HG03354 (cell line): ENCODE measurements around the gene PTGER4.
A peak's percentile ranks its signal among the peaks of the same experiment; 100 is the strongest.
"Not testable (repeated sequence)": the region's sequence is repeated elsewhere in the genome, so short reads cannot be mapped to it uniquely, and the experiment has no call there.

Source experiments
- ATAC-seq: cut with Tn5 transposase; IDR thresholded peaks from one replicate; pipeline ENCODE4 v1.9.1; 2021; ENCODE audit warnings: mild to moderate bottlenecking; ENCODE audit not compliant: unreplicated experiment, poor library complexity, severe bottlenecking

Gene PTGER4

DNA sequence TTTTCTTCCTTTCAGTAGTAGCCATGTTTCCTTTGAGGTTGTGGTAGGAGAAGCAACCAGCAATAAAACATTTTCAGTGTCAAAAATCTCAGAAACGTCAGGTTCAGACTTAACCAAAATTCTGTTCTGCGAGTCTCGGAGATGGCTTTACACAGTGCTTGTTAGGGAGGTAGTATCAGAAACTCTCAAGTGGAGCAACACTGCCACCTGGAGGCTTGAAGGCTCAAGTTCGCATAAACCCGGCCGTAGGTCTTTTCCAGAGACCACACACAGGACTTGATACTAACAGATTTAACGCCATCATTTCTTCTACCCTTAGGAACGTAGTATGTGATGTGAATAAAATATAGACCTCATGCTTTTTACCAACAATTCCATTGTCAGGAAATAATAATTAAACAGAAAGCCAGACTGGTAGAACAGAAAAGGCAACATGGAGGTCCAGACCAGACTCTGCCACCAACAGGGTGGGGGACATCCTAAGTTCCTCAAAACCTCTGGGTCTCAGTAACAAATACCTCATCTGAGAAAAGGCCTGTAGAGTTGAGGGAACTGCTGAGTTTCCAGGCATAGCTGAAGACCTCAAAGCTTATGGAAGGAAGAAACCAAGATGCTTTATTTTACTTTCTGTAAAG, 8.5 kb downstream of the PTGER4 start:
- peak; percentile 93 for ATAC-seq

DNA sequence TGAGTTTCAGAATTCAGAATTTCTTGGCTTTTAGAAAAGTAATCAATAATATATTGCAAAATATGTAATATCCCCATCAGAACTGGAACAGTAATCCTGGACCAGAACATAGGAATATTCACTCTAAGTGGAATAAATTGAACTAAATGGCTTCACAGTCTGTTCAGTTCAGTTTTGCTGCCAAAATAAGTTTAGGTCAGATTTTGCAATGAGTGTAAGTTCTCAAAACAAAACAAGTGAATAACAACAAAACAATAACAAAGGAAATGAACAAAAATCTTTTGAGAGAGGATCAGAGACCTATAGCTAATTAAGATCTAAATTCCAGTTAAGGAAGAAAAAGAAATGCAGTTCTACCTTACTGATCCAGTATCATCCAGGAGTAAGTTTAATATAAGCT, 9.3 kb downstream of the PTGER4 start:
- ATAC-seq = no peak

DNA sequence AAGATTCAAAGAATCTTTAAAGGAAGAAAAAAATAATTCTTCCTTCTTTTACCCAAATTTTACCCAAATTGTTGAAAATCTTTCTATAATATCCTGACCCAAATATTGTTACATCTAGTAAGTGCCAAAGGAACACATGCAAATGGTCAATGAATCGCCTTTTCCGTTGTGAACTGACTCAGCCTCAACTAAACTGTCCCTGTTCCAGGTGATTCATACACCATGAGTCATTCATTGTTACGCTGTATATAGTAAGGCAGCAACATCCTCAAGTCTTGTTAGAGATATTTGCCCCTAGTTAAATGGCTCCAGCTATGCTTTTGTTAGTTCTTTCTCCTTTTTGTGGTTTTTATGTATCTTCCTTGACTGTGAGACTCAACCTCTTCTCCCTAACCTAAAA, 9.7 kb downstream of the PTGER4 start:
- peak; percentile 64 for ATAC-seq

DNA sequence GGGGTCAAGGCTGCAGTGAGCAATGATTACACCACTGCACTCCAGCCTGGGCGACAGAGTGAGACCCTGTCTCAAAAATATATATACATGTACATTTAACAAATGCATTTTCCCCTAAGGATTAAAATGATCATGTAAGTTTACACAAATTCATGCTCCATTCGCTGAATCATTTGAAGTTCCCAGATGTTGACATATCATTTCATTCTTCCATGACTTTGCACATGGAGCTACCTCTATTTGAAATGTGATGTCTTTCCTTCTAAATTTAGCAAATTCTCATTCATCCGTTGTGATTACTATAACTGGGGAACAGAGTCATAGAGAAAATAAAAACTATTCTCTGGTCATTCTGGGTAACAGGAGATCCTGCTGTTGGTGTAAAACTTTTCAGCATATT, 10.6 kb downstream of the PTGER4 start:
- ATAC-seq = no peak

DNA sequence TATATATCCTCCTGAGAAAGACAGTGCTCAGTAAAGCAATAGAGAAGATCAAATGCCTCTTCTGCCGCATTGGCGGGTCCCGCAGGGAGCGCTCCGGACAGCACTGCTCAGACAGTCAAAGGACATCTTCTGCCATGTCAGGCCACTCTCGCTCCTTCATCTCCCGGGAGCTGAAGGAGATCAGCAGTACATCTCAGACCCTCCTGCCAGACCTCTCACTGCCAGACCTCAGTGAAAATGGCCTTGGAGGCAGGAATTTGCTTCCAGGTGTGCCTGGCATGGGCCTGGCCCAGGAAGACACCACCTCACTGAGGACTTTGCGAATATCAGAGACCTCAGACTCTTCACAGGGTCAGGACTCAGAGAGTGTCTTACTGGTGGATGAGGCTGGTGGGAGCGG, 12.2 kb downstream of the PTGER4 start:
- ATAC-seq = no peak

DNA sequence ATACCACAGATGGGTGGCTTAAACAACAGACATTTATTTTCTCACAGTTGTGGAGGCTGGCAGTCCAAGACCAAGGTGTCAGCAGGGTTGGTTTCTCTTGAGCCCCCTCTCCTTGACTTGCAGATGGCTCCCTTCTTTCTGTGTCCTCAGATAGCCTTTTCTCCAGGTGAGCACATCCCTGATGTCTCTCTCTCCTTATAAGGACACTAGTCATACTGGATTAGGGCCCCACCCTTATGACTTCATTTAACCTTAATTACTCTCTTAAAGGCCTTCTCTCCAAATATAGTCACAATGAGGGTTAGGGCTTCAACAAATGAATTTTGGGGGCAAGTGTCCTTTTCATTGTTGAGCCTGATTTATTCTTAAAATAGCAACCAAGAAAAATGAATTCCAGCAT, 14.7 kb downstream of the PTGER4 start:
- no peak for ATAC-seq

DNA sequence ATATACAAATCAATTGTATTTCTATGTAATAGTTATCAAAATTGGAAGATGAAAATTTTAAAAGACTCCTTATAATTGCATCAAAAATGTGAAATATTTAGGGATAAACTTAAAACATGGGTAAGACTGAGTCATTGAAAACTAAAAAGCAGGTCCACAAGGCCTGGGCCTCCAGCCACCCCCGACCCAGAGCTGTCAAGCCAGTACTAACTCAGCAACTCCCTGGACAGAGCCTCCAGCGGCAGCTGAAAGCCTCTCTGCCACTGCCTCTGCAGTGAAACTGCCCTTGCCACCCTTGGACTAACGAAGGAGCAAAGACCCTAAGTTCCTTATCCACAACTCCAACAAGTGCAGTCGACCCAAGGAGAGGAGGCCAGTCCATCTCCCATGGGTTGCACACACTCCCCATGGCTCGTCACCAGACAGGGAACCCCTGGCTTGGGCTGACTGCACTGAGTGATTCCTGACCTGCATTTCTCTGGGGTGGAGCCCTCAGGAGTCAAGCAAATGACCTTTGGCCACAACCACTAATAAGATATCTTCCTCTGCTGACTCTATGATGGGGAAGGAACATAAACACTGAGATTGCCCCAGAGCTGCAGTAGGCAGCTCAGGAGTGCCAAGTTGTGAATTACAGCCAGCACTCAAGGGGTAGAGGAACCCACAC, 20.5 kb downstream of the PTGER4 start:
- no peak for ATAC-seq

DNA sequence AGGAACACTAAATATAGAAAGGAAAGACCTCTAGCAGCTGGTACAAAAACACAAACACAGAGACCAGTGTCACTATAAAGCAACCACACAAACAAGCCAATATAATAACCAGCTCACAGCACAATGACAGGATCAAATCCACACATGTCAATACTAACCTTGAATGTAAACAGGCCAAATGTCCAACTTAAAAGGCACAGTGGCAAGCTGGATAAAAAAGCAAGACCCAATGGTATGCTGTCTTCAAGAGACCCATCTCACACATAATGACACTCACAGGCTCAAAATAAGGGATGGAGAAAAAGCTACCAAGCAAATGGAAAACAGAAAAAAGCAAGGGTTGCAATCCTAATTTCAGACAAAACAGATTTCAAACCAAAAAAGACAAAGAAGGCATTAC, 22.3 kb downstream of the PTGER4 start:
- ATAC-seq = not testable (repeated sequence)

DNA sequence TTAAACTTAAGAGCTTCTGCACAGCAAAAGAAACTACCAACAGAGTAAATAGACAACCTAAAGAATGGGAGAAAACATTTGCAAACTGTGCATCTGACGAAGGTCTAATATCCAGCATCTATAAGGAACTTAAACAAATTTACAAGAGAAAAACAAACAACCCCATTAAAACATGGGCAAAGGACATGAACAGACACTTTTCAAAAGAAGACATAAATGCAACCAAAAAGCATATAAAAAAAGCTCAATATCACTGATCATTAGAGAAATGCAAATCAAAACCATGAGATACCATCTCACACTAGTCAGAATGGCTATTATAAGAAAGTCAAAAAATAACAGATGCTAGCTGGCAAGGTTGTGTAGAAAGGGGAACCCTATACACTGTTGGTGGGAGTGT, 25.8 kb downstream of the PTGER4 start:
- ATAC-seq = not testable (repeated sequence)

DNA sequence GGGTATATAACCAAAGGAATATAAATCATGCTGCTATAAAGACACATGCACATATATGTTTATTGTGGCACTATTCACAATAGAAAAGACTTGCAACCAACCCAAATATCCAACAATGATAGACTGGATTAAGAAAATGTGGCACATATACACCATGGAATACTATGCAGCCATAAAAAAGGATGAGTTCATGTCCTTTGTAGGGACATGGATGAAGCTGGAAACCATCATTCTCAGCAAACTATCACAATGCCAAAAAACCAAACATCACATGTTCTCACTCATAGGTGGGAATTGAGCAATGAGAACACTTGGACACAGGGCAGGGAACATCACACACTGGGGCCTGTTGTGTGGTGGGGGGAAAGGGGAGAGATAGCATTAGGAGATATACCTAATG, 30.9 kb downstream of the PTGER4 start:
- ATAC-seq = not testable (repeated sequence)

DNA sequence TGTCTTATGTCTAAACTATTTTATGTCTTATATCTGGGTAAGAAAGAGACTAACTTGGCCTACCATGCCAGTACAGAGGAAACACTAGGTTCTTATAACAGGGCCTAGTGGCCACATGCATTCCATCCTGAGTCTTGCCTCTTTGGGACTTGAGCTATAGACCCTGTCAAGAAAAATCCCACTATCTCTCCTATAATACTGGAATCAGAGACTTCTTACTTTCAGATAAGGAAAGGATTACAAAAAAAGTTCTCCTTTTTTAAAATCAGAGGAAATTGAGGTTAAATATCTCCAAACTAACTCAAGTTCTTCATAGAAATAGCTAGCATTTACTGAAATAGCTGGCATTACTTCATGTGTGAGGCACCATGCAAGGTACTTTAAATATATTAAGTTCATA, 34.3 kb downstream of the PTGER4 start:
- ATAC-seq = no peak

DNA sequence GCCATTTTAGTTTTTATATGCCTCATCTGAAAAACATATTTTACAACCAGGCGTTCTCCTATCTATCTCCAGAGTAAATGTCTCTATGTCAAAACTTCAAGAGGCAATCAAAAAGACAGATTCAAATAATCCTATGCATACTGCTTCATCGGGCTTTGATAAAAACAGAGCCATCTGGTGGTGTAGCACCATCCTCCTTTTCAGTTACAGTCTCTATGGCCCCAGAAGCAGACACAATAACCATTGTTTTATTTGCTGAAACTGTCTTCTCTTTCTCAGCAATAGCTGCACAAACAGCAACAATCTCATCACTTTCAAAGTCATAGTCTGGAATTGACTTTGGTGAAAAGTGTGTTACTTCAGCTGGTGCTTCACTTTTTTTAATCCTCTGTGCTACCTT, 36.3 kb downstream of the PTGER4 start:
- ATAC-seq = no peak

DNA sequence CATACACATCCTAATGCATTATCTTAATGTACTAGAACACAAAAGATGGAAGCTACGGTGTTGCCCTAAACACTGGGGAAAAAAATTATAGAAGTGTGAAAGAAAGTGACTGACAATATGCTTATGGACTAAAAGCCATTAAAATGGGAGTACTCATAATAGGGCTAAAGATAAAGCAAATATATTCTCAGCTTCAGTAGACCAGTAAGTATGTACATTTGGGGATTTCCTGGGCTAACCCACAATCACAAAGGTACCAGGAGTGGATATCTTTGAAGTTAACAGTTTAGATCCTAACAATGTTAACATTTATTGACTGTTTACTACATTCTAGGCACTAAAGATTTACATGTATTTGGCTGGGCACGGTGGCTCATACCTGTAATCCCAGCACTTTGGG, 36.9 kb downstream of the PTGER4 start:
- no peak for ATAC-seq

DNA sequence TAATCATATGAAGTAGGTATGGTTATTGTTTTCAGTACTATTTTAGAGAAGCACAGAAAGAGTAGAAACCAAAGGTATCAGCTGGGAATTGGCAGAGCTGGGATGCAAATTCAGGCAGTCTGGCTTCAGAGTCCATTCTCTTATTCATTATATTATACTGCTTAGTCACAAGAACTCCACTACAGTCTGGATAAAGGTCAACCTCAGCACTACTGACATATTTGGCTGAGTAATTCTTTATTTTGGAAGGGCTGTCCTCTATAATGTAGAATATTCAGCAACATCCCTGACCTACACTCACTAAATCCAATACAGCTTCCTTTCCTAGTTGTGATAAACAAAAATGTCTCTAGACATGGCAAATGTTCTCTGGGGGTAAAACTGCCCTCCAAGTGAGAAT, 37.6 kb downstream of the PTGER4 start:
- no peak for ATAC-seq

DNA sequence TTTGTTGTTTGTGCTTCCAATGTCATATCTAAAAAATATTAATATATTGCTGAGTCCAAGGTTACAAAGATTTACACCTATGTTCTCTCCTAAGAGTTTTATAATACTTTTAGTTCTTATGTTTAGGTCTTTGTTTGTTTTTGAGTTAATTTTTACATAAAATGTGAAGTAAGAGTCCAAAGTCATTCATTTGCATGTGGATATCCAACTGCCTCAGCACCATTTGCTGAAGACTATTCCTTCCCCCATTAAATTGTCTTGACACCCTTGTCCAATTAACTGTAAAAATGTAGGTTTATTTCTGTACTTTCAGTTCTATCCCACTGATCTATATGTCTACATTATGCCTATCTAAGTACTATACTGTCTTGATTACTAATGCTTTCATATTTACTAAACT, 40.4 kb downstream of the PTGER4 start:
- no peak for ATAC-seq

DNA sequence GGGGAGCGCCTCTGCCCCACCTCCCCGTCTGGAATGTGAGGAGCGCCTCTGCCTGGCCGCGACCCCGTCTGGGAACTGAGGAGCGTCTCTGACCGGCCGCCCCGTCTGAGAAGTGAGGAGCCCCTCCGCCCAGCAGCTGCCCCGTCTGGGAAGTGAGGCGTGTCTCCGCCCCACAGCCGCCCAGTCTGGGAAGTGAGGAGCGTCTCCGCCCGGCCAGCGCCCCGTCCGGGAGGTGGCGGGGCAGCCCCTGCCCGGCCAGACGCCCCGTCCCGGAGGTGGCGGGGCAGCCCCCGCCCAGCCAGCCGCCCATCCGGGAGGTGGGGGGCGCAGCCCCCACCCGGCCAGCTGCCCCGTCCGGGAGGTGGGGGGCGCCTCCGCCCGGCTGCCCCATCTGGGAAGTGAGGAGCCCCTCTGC, 42.8 kb downstream of the PTGER4 start:
- not testable (repeated sequence) for ATAC-seq

DNA sequence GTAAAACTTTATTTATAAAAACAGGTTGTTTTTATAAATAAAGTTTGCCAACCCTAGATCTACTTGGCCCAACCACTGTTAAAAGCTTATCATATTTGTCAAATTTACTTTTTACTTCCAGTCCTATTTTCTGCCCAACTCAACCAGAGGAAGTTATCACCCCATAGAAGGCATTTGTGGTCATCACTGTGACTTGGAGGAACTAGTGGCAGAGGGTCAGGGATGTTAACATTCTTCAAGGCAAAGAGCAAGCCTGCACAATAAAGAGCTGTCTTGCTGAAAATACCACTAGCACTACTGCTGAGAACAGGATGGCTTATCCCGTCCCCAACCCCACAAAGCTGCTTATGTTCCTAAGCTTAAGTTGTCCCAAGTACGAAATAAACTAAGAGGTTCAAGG, 53.7 kb downstream of the PTGER4 start:
- no peak for ATAC-seq

DNA sequence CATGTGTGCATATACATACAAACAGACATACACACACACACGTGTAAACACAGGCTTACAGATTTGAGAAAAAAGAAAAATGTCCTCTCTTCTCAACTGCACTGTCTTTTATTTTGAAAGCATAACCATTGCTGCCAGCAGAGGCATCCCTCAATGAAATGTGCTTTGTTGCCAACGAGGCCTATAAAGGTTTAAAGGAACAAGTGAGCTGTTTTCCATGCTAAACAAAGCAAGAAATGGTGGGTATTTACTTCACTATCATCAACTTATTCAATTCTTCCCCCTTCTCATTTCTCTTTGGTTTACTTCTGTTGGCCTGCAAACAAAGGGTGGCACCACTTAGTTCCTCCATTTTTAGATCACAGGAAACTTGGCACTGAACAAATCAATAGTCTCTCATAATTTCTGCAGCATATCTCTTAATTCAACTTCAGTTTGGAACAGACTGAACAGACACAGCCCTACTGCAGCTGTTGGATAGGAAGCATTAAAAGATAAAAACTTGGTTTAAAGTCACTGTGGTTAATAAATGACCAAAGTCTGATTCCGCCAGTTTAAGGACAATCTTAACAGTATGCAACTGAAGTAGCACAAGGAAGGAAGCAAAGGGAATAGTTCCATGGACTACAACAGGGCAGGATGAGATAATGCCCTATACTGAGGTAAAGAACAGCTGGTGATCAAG, 54.3 kb downstream of the PTGER4 start:
- no peak for ATAC-seq

DNA sequence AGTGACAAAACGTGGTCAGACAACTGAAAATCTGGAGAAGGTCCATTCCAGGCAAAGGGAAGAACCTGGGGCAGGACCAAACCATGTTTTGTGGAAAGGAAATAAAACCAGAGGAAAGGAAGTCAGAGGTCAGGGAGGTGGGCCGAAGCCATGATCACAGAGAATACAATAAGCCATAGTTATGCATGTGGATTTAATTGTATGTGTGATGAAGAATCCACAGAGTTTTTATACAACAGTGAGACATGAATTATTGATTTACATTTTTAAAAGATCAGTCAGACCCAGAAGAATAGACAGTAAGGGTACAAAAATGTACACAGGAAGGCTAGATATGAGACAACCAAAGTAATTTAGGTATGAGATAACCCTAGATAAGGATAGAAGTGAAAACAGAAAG, 55.3 kb downstream of the PTGER4 start:
- ATAC-seq = no peak

DNA sequence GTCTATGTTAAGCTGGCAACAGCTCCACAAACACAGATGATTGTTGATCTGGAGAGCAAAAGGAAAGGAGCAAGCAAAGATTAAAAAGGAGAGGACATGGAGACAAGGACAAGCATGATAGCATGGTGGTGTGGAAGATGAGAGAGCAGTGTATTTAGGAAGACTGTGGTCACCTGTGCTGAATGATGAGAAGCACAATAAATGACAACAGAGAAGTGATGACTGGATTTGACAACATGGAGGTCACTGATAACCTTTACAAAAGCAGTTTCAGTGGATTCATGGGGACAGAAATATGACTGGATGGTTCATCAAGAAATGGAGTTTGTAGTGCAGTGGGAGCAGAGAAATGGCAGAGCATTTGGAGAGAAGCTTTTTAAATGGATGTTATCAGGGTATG, 55.9 kb downstream of the PTGER4 start:
- ATAC-seq = no peak
